Kidney epithelial cell (primary cell): ENCODE measurements around the gene CCDC187. TPM values are rescaled to one million over a fixed set of nuclear protein-coding genes. Genes with fewer than 3 reads are reported as not detected.
"Not testable (repeated sequence)": the region's sequence is repeated elsewhere in the genome, so short reads cannot be mapped to it uniquely, and the experiment has no call there.

Source experiments
- DNase-seq: peaks from one replicate; pipeline ENCODE4 v3.0.0-alpha.2; 2010; ENCODE audit warnings: low read depth
- H3K27me3 ChIP-seq: 2 replicates; pipeline ENCODE4 v1.6.0; 2011; ENCODE audit warnings: low read length; ENCODE audit not compliant: control insufficient read depth, insufficient read depth
- H3K36me3 ChIP-seq: 2 replicates; pipeline ENCODE4 v1.5.1; 2011; ENCODE audit warnings: low read length; ENCODE audit not compliant: control insufficient read depth, insufficient read depth
- H3K4me3 ChIP-seq: 2 replicates; pipeline ENCODE4 v1.5.1; 2011; ENCODE audit warnings: low read depth, mild to moderate bottlenecking, control low read depth, low read length
- CTCF ChIP-seq: IDR thresholded peaks from 2 replicates; pipeline ENCODE4 v1.5.1; 2011; ENCODE audit warnings: mild to moderate bottlenecking, moderate library complexity, low read length, control low read depth, inconsistent platforms; ENCODE audit not compliant: insufficient read depth, poor library complexity, severe bottlenecking
- total RNA-seq: library from RNA; depleted of rRNA; stranded (reverse); fragments of >200 nt; gene quantifications from 2 replicates; pipeline ENCODE4 v1.2.3, GENCODE V29; 2015

Gene CCDC187
- total RNA-seq, 1 donor from 2014 or later, result 0.04 TPM

- peaks cover 18% of the 10 kb centered on the region for H3K27me3 ChIP-seq
- H3K4me3 ChIP-seq, result no peak overlapping the region
- H3K36me3 ChIP-seq, result no peaks in the 10 kb centered on the region
- no peak for TF ChIP-seq CTCF
- DNase-seq, result no peak
Measured at GRCh38 chr9:136323371-136323789, 19.5 kb upstream of the CCDC187 start.

- TF ChIP-seq CTCF, result no peak
- H3K36me3 ChIP-seq, result no peaks in the 10 kb centered on the region
- H3K4me3 ChIP-seq, result no peak overlapping the region
- DNase-seq, result no peak
- H3K27me3 ChIP-seq, result peaks cover 22% of the 10 kb centered on the region
Measured at GRCh38 chr9:136322756-136323330, 18.9 kb upstream of the CCDC187 start.

GRCh38 chr9:136321561-136321960 is 17.7 kb upstream of the CCDC187 start:
- DNase-seq, result no peak
- no peak overlapping the region for H3K4me3 ChIP-seq
- TF ChIP-seq CTCF, result no peak
- H3K27me3 ChIP-seq, result peaks cover 22% of the 10 kb centered on the region
- no peaks in the 10 kb centered on the region for H3K36me3 ChIP-seq

GRCh38 chr9:136320972-136321371 is 17.1 kb upstream of the CCDC187 start:
- H3K4me3 ChIP-seq, DNase-seq, H3K36me3 ChIP-seq: not testable (repeated sequence)
- H3K27me3 ChIP-seq, result peaks cover 22% of the 10 kb centered on the region

- peaks cover 22% of the 10 kb centered on the region for H3K27me3 ChIP-seq
- not testable (repeated sequence) for H3K36me3 ChIP-seq, H3K4me3 ChIP-seq, DNase-seq
Measured at GRCh38 chr9:136319955-136320354, 16.1 kb upstream of the CCDC187 start.

GRCh38 chr9:136319244-136319643 is 15.3 kb upstream of the CCDC187 start:
- H3K27me3 ChIP-seq, result peaks cover 20% of the 10 kb centered on the region
- not testable (repeated sequence) for H3K4me3 ChIP-seq, H3K36me3 ChIP-seq, DNase-seq

GRCh38 chr9:136318776-136319241 is 14.9 kb upstream of the CCDC187 start:
- Histone ChIP-seq H3K27me3 (peaks cover 20% of the 10 kb centered on the region), H3K36me3 (no peaks in the 10 kb centered on the region), H3K4me3 (no peak overlapping the region)
- no peak for DNase-seq
- TF ChIP-seq CTCF, result no peak
